GM23248 (cell line): ENCODE results near the gene ANXA6. TPM values are rescaled to one million over a fixed set of nuclear protein-coding genes. Genes with fewer than 3 reads are reported as not detected.

Experiments used
- DNase-seq: peaks from one replicate; pipeline ENCODE4 v3.0.0-alpha.2; 2015
- H2AFZ ChIP-seq: fragments of 200-600 bp; sonication (generic); 2 replicates; pipeline ENCODE4 v1.6.1; 2016; ENCODE audit warnings: antibody characterized with exemption
- H3F3A ChIP-seq: fragments of 200-600 bp; sonication (generic); 2 replicates; pipeline ENCODE4 v1.6.1; 2016; ENCODE audit warnings: mild to moderate bottlenecking, antibody characterized with exemption, mixed run types; ENCODE audit not compliant: insufficient read depth
- H3K27ac ChIP-seq: fragments of 200-600 bp; sonication (generic); 2 replicates; pipeline ENCODE4 v1.5.1; 2016; ENCODE audit warnings: mild to moderate bottlenecking
- H3K27me3 ChIP-seq: fragments of 200-600 bp; sonication (generic); replicated peaks from 2 replicates; pipeline ENCODE4 v1.6.1; 2016; ENCODE audit warnings: mild to moderate bottlenecking; ENCODE audit not compliant: insufficient read depth
- H3K36me3 ChIP-seq: fragments of 200-600 bp; sonication (generic); 2 replicates; pipeline ENCODE4 v1.6.1; 2016; ENCODE audit warnings: low read depth, mild to moderate bottlenecking
- H3K4me1 ChIP-seq: fragments of 200-600 bp; sonication (generic); 2 replicates; pipeline ENCODE4 v1.6.1; 2016; ENCODE audit warnings: mild to moderate bottlenecking; ENCODE audit not compliant: insufficient read depth
- H3K4me2 ChIP-seq: fragments of 200-600 bp; sonication (generic); one replicate; pipeline ENCODE4 v1.6.1; 2016; ENCODE audit warnings: mild to moderate bottlenecking; ENCODE audit not compliant: unreplicated experiment
- H3K4me3 ChIP-seq: fragments of 200-600 bp; sonication (generic); 2 replicates; pipeline ENCODE4 v1.5.1; 2016; ENCODE audit warnings: mild to moderate bottlenecking
- H3K79me2 ChIP-seq: fragments of 200-600 bp; sonication (generic); 2 replicates; pipeline ENCODE4 v1.6.1; 2016; ENCODE audit warnings: mild to moderate bottlenecking; ENCODE audit not compliant: insufficient read depth
- H3K9ac ChIP-seq: fragments of 200-600 bp; sonication (generic); 2 replicates; pipeline ENCODE4 v1.6.1; 2016; ENCODE audit warnings: mild to moderate bottlenecking
- H3K9me2 ChIP-seq: fragments of 200-600 bp; sonication (generic); 2 replicates; pipeline ENCODE4 v1.6.1; 2016; ENCODE audit warnings: mixed run types, mild to moderate bottlenecking, moderate library complexity; ENCODE audit not compliant: insufficient read depth
- H3K9me3 ChIP-seq: fragments of 200-600 bp; sonication (generic); one replicate; pipeline ENCODE4 v1.6.1; 2017; ENCODE audit warnings: low read depth
- H4K20me1 ChIP-seq: fragments of 200-600 bp; sonication (generic); 2 replicates; pipeline ENCODE4 v1.6.0; 2016; ENCODE audit not compliant: insufficient read depth
- EZH2 ChIP-seq: fragments of 200-600 bp; sonication (generic); IDR thresholded peaks from 2 replicates; pipeline ENCODE4 v1.6.1; 2018; ENCODE audit warnings: antibody characterized with exemption, mild to moderate bottlenecking; ENCODE audit not compliant: insufficient read depth, poor library complexity, severe bottlenecking
- EZH2phosphoT487 ChIP-seq: fragments of 200-600 bp; sonication (generic); IDR thresholded peaks from 2 replicates; pipeline ENCODE4 v1.6.1; 2018; ENCODE audit warnings: antibody characterized with exemption, moderate library complexity, mild to moderate bottlenecking, low read depth; ENCODE audit not compliant: insufficient read depth
- WGBS, 2 experiments: methylation state at CpG; one replicate each; pipeline ENCODE4 v1.1.6; 2015 to 2017; ENCODE audit warnings: low lambda C conversion rate in 2 of 2, low coverage in 1 of 2; ENCODE audit errors: missing lambda C conversion rate in 2 of 2; 5-methylcytosine and 5-hydroxymethylcytosine counted together
- in situ Hi-C: fragments of 300-500 bp; cut with MboI; formaldehyde crosslinking; loops from 2 replicates; pipeline ENCODE4 v1.15.0; 2020
- polyA plus RNA-seq: library from polyadenylated mRNA; unstranded; fragments of >200 nt; fragmentation: Nextera tagmentation; extraction: Ambion mirVana; gene quantifications from 2 replicates; pipeline ENCODE4 v1.2.1, GENCODE V29; 2016
- total RNA-seq: library from RNA; depleted of rRNA; stranded (reverse); fragments of >200 nt; shearing (Covaris generic); gene quantifications from 2 replicates; pipeline ENCODE4 v1.2.3, GENCODE V29; 2014

The ANXA6 gene
- total and polyA plus RNA-seq, 2 experiments from 2014 or later = 183 to 409 TPM

- peak; percentile 92 for DNase-seq
- peak overlapping the region; percentile 52 for H3K4me3 ChIP-seq
Observed at GRCh38 chr5:151092762-151093161, 64.8 kb downstream of the ANXA6 start.

GRCh38 chr5:151089726-151090125 lies 67.9 kb downstream of the ANXA6 start:
- no peaks in the 10 kb centered on the region for H4K20me1 ChIP-seq
- no peaks in the 10 kb centered on the region for H3K9me3 ChIP-seq
- no peaks in the 10 kb centered on the region for H3K79me2 ChIP-seq
- H3K36me3 ChIP-seq = no peaks in the 10 kb centered on the region
- no peaks in the 10 kb centered on the region for H3K27me3 ChIP-seq
- H3K9ac ChIP-seq = no peak overlapping the region
- no peak overlapping the region for H3K4me2 ChIP-seq
- peaks cover 21% of the 10 kb centered on the region for H3K4me1 ChIP-seq
- no peak overlapping the region for H3K27ac ChIP-seq
- H2AFZ ChIP-seq = no peak overlapping the region
- in situ Hi-C loops = no loop called here
- 96 to 100% methylated on average over 2 of the region's 2 CpGs for WGBS, 2 experiments
- no peak overlapping the region for H3K4me3 ChIP-seq
- no peak for DNase-seq
- peaks cover 27% of the 10 kb centered on the region for H3F3A ChIP-seq
- TF ChIP-seq EZH2 = no peak
- no peaks in the 10 kb centered on the region for H3K9me2 ChIP-seq

More at GRCh38 chr5:151092762-151093161, 64.8 kb downstream of the ANXA6 start:
- in situ Hi-C loops = no loop called here
- H2AFZ ChIP-seq = no peak overlapping the region
- H3K9me3 ChIP-seq = no peaks in the 10 kb centered on the region
- peaks cover 35% of the 10 kb centered on the region for H3K4me1 ChIP-seq
- no peaks in the 10 kb centered on the region for H4K20me1 ChIP-seq
- H3F3A ChIP-seq = peaks cover 48% of the 10 kb centered on the region
- peak overlapping the region; percentile 77 for H3K4me2 ChIP-seq
- no peaks in the 10 kb centered on the region for H3K27me3 ChIP-seq
- H3K9ac ChIP-seq = peak overlapping the region; percentile 56
- TF ChIP-seq EZH2 = no peak
- no peak for TF ChIP-seq EZH2phosphoT487
- no peaks in the 10 kb centered on the region for H3K36me3 ChIP-seq
- no peaks in the 10 kb centered on the region for H3K9me2 ChIP-seq
- H3K79me2 ChIP-seq = no peaks in the 10 kb centered on the region
- peak overlapping the region; percentile 80 for H3K27ac ChIP-seq
- WGBS, 2 experiments = 50% methylated on average over 2 of the region's 2 CpGs

- no peak for TF ChIP-seq EZH2
- TF ChIP-seq EZH2phosphoT487 = no peak
- no peaks in the 10 kb centered on the region for H4K20me1 ChIP-seq
Observed at GRCh38 chr5:151088986-151089385, 68.6 kb downstream of the ANXA6 start.

GRCh38 chr5:151087486-151087885 lies 70.1 kb downstream of the ANXA6 start:
- TF ChIP-seq EZH2 (no peak), EZH2phosphoT487 (no peak)
- H4K20me1 ChIP-seq = no peaks in the 10 kb centered on the region
- no peak overlapping the region for H3K4me3 ChIP-seq
- H3K9me2 ChIP-seq = no peaks in the 10 kb centered on the region
- H3K4me2 ChIP-seq = no peak overlapping the region
- H3F3A ChIP-seq = peaks cover 5% of the 10 kb centered on the region; the same call in 1 of the 2 replicates
- no peak for DNase-seq
- no peaks in the 10 kb centered on the region for H3K9me3 ChIP-seq
- H2AFZ ChIP-seq = no peak overlapping the region
- no peaks in the 10 kb centered on the region for H3K79me2 ChIP-seq
- no peak overlapping the region for H3K27ac ChIP-seq
- WGBS, 2 experiments = 98% methylated on average over 7 of the region's 7 CpGs
- peaks cover under 1% of the 10 kb centered on the region; the same call in 1 of the 2 replicates for H3K4me1 ChIP-seq
- no peaks in the 10 kb centered on the region for H3K36me3 ChIP-seq
- H3K27me3 ChIP-seq = no peaks in the 10 kb centered on the region
- in situ Hi-C loops = no loop called here
- no peak overlapping the region for H3K9ac ChIP-seq

More at GRCh38 chr5:151088986-151089385, 68.6 kb downstream of the ANXA6 start:
- no peak overlapping the region for H3K4me3 ChIP-seq
- no peaks in the 10 kb centered on the region for H3K36me3 ChIP-seq
- no peaks in the 10 kb centered on the region for H3K9me3 ChIP-seq
- DNase-seq = no peak
- in situ Hi-C loops = no loop called here
- no peaks in the 10 kb centered on the region for H3K79me2 ChIP-seq
- no peak overlapping the region for H3K27ac ChIP-seq
- no peak overlapping the region for H3K9ac ChIP-seq
- H2AFZ ChIP-seq = no peak overlapping the region
- no peak overlapping the region for H3K4me2 ChIP-seq
- H3F3A ChIP-seq = peaks cover 20% of the 10 kb centered on the region
- H3K9me2 ChIP-seq = no peaks in the 10 kb centered on the region
- WGBS, 2 experiments = 54 to 55% methylated on average over 4 of the region's 4 CpGs
- H3K27me3 ChIP-seq = no peaks in the 10 kb centered on the region
- peaks cover 14% of the 10 kb centered on the region for H3K4me1 ChIP-seq

GRCh38 chr5:151086905-151087360 lies 70.6 kb downstream of the ANXA6 start:
- H3K27me3 ChIP-seq = no peaks in the 10 kb centered on the region
- no peaks in the 10 kb centered on the region for H4K20me1 ChIP-seq
- H3K27ac ChIP-seq = no peak overlapping the region
- no peaks in the 10 kb centered on the region for H3K9me3 ChIP-seq
- H3K9ac ChIP-seq = no peak overlapping the region
- 97 to 99% methylated on average over 9 to 10 of the region's 10 CpGs for WGBS, 2 experiments
- in situ Hi-C loops = no loop called here
- H3K4me1 ChIP-seq = 0 out of 2 replicates have a peak, but pooled peaks cover 2% of the 10 kb centered on the region
- TF ChIP-seq EZH2phosphoT487 = no peak
- TF ChIP-seq EZH2 = no peak
- no peak overlapping the region for H3K4me3 ChIP-seq
- H3F3A ChIP-seq = peaks cover 6% of the 10 kb centered on the region; the same call in 1 of the 2 replicates
- H3K79me2 ChIP-seq = 0 out of 2 replicates have a peak, but pooled peaks cover under 1% of the 10 kb centered on the region
- DNase-seq = no peak
- H3K4me2 ChIP-seq = no peak overlapping the region
- no peak overlapping the region for H2AFZ ChIP-seq
- H3K9me2 ChIP-seq = no peaks in the 10 kb centered on the region
- no peaks in the 10 kb centered on the region for H3K36me3 ChIP-seq
